ENCODE measurements around the gene SYNCRIP. TPM values are rescaled to one million over a fixed set of nuclear protein-coding genes. Genes with fewer than 3 reads are reported as not detected.

Gene SYNCRIP
- total RNA-seq, 1 experiment from 2014 or later = 189 TPM

DNA sequence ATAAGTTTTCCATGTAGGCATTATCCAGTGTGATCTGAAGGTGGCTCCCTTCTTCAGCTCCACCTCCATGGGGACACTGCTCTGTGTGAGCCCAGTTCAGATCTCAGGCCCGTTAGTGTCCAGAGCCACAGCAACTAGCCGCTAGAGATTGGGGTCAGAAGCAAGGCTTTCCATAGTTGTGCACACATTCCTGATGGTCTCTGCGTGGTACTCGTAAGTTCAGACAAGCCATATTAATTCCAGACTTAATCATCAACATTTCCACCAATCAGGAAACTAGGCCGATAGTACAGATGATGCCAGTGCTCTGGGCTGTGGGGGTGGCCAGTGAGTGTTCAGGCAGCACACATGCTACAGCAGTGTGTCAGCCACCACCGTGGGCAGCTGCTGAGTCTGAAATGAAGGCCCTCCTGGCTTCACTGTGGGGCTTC lies 17.5 kb upstream of the SYNCRIP start:
- CTCF ChIA-PET = interaction anchor here (1.1 to 1.3 kb wide), 2 partner anchors 14 to 17 kb away, joined by 5 to 10 read pairs; partner anchors contain the start of gene SYNCRIP
- ATAC-seq (peak; percentile 98), DNase-seq (ENCODE audit: low read depth, low spot score) (peak; percentile 72)
- Histone ChIP-seq H3K4me2 (ENCODE audit: low read length) (peak overlapping the region; percentile 76), H3K9me2 (ENCODE audit: insufficient read depth) (no peaks in the 10 kb centered on the region), H3K4me3 (replicated peaks in 1 of 2; ENCODE audit: low read depth in 1 of 2, low read length in 2 of 2) (peak overlapping the region; percentile 16 to 41; a peak in 3 of 4 replicates), H3K27me3 (ENCODE audit: insufficient read depth, low read length) (no peaks in the 10 kb centered on the region), H3K27ac (ENCODE audit: low read depth, low read length) (peak overlapping the region; percentile 27), H3K4me1 (ENCODE audit: control insufficient read depth in 1 of 2, insufficient read depth in 2 of 2, low read length in 2 of 2) (peaks cover 6 to 13% of the 10 kb centered on the region in 2 experiments; a peak in 3 of 4 replicates), H4K20me1 (ENCODE audit: insufficient read depth) (no peaks in the 10 kb centered on the region), H3K79me2 (ENCODE audit: insufficient read depth, low read length) (no peaks in the 10 kb centered on the region), H3K9me3 (ENCODE audit: control insufficient read depth in 1 of 2, insufficient read depth in 1 of 2, low read depth in 1 of 2, low read length in 2 of 2) (no peaks in the 10 kb centered on the region; a peak in 1 of 4 replicates), H3K36me3 (ENCODE audit: control insufficient read depth in 1 of 2, insufficient read depth in 2 of 2, low read length in 2 of 2) (0 out of 4 replicates have a peak, but pooled peaks cover 0 to 3% of the 10 kb centered on the region in 2 experiments), H2AFZ (ENCODE audit: low read depth, low read length, poor library complexity, severe bottlenecking) (peak overlapping the region; percentile 87), H3K9ac (ENCODE audit: low read length) (peak overlapping the region; percentile 25)
- RAD21 ChIA-PET (ENCODE audit: low non-redundant PET in 1 of 2, low total read pairs in 2 of 2, uncharacterized antibody in 2 of 2, unreplicated experiment in 2 of 2) = interaction anchor here (0.5 to 0.6 kb wide), 2 partner anchors 12 to 29 kb away, joined by 3 read pairs; no protein-coding TSS in a partner anchor
- intact Hi-C loops (cut with micrococcal nuclease) = no loop called here
- no TSS peak for BruUV-seq (replicated peaks)
- POLR2A ChIA-PET = interaction anchor here (0.6 to 4.1 kb wide), 7 partner anchors 10 to 18 kb away, joined by 3 to 20 read pairs (median 8); partner anchors contain the start of gene SYNCRIP
- TF ChIP-seq, protein P1, sequence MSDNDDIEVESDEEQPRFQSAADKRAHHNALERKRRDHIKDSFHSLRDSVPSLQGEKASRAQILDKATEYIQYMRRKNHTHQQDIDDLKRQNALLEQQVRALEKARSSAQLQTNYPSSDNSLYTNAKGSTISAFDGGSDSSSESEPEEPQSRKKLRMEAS (IDR thresholded peaks at IDR 0.05) = peak; percentile 56; the same call in 1 of the 2 replicates
- TF ChIP-seq, protein P2, sequence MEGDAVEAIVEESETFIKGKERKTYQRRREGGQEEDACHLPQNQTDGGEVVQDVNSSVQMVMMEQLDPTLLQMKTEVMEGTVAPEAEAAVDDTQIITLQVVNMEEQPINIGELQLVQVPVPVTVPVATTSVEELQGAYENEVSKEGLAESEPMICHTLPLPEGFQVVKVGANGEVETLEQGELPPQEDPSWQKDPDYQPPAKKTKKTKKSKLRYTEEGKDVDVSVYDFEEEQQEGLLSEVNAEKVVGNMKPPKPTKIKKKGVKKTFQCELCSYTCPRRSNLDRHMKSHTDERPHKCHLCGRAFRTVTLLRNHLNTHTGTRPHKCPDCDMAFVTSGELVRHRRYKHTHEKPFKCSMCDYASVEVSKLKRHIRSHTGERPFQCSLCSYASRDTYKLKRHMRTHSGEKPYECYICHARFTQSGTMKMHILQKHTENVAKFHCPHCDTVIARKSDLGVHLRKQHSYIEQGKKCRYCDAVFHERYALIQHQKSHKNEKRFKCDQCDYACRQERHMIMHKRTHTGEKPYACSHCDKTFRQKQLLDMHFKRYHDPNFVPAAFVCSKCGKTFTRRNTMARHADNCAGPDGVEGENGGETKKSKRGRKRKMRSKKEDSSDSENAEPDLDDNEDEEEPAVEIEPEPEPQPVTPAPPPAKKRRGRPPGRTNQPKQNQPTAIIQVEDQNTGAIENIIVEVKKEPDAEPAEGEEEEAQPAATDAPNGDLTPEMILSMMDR (IDR thresholded peaks at IDR 0.05 in 2 of 3, conservative IDR thresholded peaks at IDR 0.05 in 1 of 3; ENCODE audit: borderline replicate concordance in 1 of 3, insufficient read depth in 1 of 3, low read depth in 2 of 3, low read length in 2 of 3) = peak in 2 of 3 experiments; percentile 31 to 43; a peak in 3 of 6 replicates
- TF ChIP-seq EGR1 (IDR thresholded peaks at IDR 0.05; ENCODE audit: low read depth) (peak; percentile 67), RAD21 (IDR thresholded peaks at IDR 0.05; ENCODE audit: low read depth) (peak; percentile 48), POLR2AphosphoS5 (IDR thresholded peaks at IDR 0.05; ENCODE audit: low read depth, low read length) (peak; percentile 55; the same call in 1 of the 2 replicates)
- TF ChIP-seq, protein P3, sequence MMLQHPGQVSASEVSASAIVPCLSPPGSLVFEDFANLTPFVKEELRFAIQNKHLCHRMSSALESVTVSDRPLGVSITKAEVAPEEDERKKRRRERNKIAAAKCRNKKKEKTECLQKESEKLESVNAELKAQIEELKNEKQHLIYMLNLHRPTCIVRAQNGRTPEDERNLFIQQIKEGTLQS (IDR thresholded peaks at IDR 0.05) = no peak

Measured in HCT116 (cell line).